HG02870 (cell line): ENCODE results near the gene CHCT1.

Experiments used
- ATAC-seq: cut with Tn5 transposase; IDR thresholded peaks from one replicate; pipeline ENCODE4 v1.9.1; 2021; ENCODE audit warnings: mild to moderate bottlenecking, moderate library complexity; ENCODE audit not compliant: unreplicated experiment

CHCT1 gene

GRCh38 chr17:60439501-60439900, 17.2 kb downstream of the CHCT1 start:
- ATAC-seq, result no peak

GRCh38 chr17:60442271-60443173, 20.2 kb downstream of the CHCT1 start:
- ATAC-seq, result no peak

GRCh38 chr17:60443713-60444112, 21.4 kb downstream of the CHCT1 start:
- no peak for ATAC-seq

GRCh38 chr17:60445144-60445543, 22.9 kb downstream of the CHCT1 start:
- no peak for ATAC-seq

- ATAC-seq, result no peak
Observed at GRCh38 chr17:60447375-60447774, 25.1 kb downstream of the CHCT1 start.

GRCh38 chr17:60451071-60451470, 28.8 kb downstream of the CHCT1 start:
- no peak for ATAC-seq

- ATAC-seq, result no peak
Observed at GRCh38 chr17:60451965-60452364, 29.7 kb downstream of the CHCT1 start.

- ATAC-seq, result no peak
Observed at GRCh38 chr17:60455378-60455777, 33.1 kb downstream of the CHCT1 start.

GRCh38 chr17:60457148-60457547, 34.9 kb downstream of the CHCT1 start:
- no peak for ATAC-seq

GRCh38 chr17:60461584-60461983, 39.3 kb downstream of the CHCT1 start:
- ATAC-seq, result no peak

- no peak for ATAC-seq
Observed at GRCh38 chr17:60463157-60463835, 41.0 kb downstream of the CHCT1 start.

GRCh38 chr17:60464343-60464742, 42.1 kb downstream of the CHCT1 start:
- no peak for ATAC-seq

GRCh38 chr17:60468371-60468770, 46.1 kb downstream of the CHCT1 start:
- no peak for ATAC-seq

- ATAC-seq, result no peak
Observed at GRCh38 chr17:60471451-60471850, 49.2 kb downstream of the CHCT1 start.

GRCh38 chr17:60472449-60472848, 50.2 kb downstream of the CHCT1 start:
- ATAC-seq, result no peak

GRCh38 chr17:60473788-60474187, 51.5 kb downstream of the CHCT1 start:
- no peak for ATAC-seq
